Neural progenitor cell (in vitro differentiated cells): ENCODE results near the gene WDR27. TPM values are rescaled to one million over a fixed set of nuclear protein-coding genes. Genes with fewer than 3 reads are reported as not detected.

Experiments
- DNase-seq: peaks from one replicate; pipeline ENCODE4 v3.0.0-alpha.2; 2016; ENCODE audit warnings: low spot score
- H2AFZ ChIP-seq: fragments of 200-600 bp; sonication (generic); replicated peaks from 2 replicates; pipeline ENCODE4 v1.6.1; 2016; ENCODE audit warnings: antibody characterized with exemption
- H3F3A ChIP-seq: fragments of 200-600 bp; sonication (generic); 2 replicates; pipeline ENCODE4 v1.6.1; 2016; ENCODE audit warnings: antibody characterized with exemption, low read depth
- H3K27ac ChIP-seq: fragments of 200-600 bp; sonication (generic); 2 replicates; pipeline ENCODE4 v1.5.1; 2016; ENCODE audit warnings: mild to moderate bottlenecking
- H3K27me3 ChIP-seq: fragments of 200-600 bp; sonication (generic); 2 replicates; pipeline ENCODE4 v1.6.1; 2016; ENCODE audit warnings: mild to moderate bottlenecking, moderate library complexity
- H3K36me3 ChIP-seq: fragments of 200-600 bp; sonication (generic); 2 replicates; pipeline ENCODE4 v1.5.1; 2016
- H3K4me1 ChIP-seq: fragments of 200-600 bp; sonication (generic); 2 replicates; pipeline ENCODE4 v1.6.1; 2016; ENCODE audit warnings: mixed run types
- H3K4me2 ChIP-seq: fragments of 200-600 bp; sonication (generic); 2 replicates; pipeline ENCODE4 v1.6.1; 2016
- H3K4me3 ChIP-seq: fragments of 200-600 bp; sonication (generic); 2 replicates; pipeline ENCODE4 v1.5.1; 2016
- H3K79me2 ChIP-seq: fragments of 200-600 bp; sonication (generic); 2 replicates; pipeline ENCODE4 v1.6.1; 2016; ENCODE audit warnings: low read depth
- H3K9ac ChIP-seq: fragments of 200-600 bp; sonication (generic); 2 replicates; pipeline ENCODE4 v1.6.1; 2016
- H3K9me3 ChIP-seq: fragments of 200-600 bp; sonication (generic); 2 replicates; pipeline ENCODE4 v1.5.1; 2016; ENCODE audit warnings: low read depth
- H4K20me1 ChIP-seq: fragments of 200-600 bp; sonication (generic); 2 replicates; pipeline ENCODE4 v1.6.1; 2016; ENCODE audit warnings: low read depth
- H3K27ac Mint-ChIP-seq: 3 replicates; pipeline ENCODE4 v1.8.0; 2021; ENCODE audit warnings: mixed read lengths
- H3K27me3 Mint-ChIP-seq: 2 replicates; pipeline ENCODE4 v1.8.0; 2022; ENCODE audit warnings: low read depth, mild to moderate bottlenecking, inconsistent platforms, moderate library complexity, mixed read lengths; ENCODE audit not compliant: insufficient read depth
- H3K36me3 Mint-ChIP-seq: 3 replicates; pipeline ENCODE4 v1.8.0; 2021; ENCODE audit warnings: mixed read lengths
- H3K4me1 Mint-ChIP-seq: 3 replicates; pipeline ENCODE4 v1.8.0; 2021; ENCODE audit warnings: mixed read lengths
- H3K4me3 Mint-ChIP-seq: 3 replicates; pipeline ENCODE4 v1.8.0; 2021; ENCODE audit warnings: mild to moderate bottlenecking, moderate library complexity, mixed read lengths
- H3K9me3 Mint-ChIP-seq: 3 replicates; pipeline ENCODE4 v1.8.0; 2020; ENCODE audit warnings: mixed read lengths
- EZH2 ChIP-seq: fragments of 200-600 bp; sonication (generic); IDR thresholded peaks from 2 replicates; pipeline ENCODE4 v1.6.1; 2017; ENCODE audit warnings: antibody characterized with exemption, mild to moderate bottlenecking, moderate library complexity
- EZH2phosphoT487 ChIP-seq: fragments of 200-600 bp; sonication (generic); IDR thresholded peaks from 2 replicates; pipeline ENCODE4 v1.6.1; 2017; ENCODE audit warnings: antibody characterized with exemption
- total RNA-seq: library from RNA; depleted of rRNA; stranded (reverse); fragments of >200 nt; gene quantifications from 2 replicates; pipeline ENCODE4 v1.2.3, GENCODE V29; 2015; ENCODE audit warnings: low replicate concordance
- TF ChIP-seq, protein P1 (sequence below): fragments of 200-600 bp; sonication (generic); IDR thresholded peaks from 2 replicates; pipeline ENCODE4 v1.5.1; 2017; ENCODE audit warnings: antibody characterized with exemption, mild to moderate bottlenecking

WDR27 gene
- total RNA-seq, 1 donor from 2014 or later: 69.0 TPM

GRCh38 chr6:169528755-169529154 lies 173.1 kb downstream of the WDR27 start:
- Mint-ChIP-seq H3K9me3 (peaks cover 14% of the 10 kb centered on the region), H3K27ac (no peak overlapping the region)
- H3K4me2 ChIP-seq: no peak overlapping the region

GRCh38 chr6:169527306-169527705 lies 174.5 kb downstream of the WDR27 start:
- Histone ChIP-seq H3K36me3 (no peaks in the 10 kb centered on the region), H3K4me1 (no peaks in the 10 kb centered on the region), H4K20me1 (no peaks in the 10 kb centered on the region), H3K27me3 (no peaks in the 10 kb centered on the region), H3K4me3 (no peak overlapping the region), H2AFZ (no peak overlapping the region), H3K27ac (no peak overlapping the region), H3K79me2 (no peaks in the 10 kb centered on the region), H3F3A (no peaks in the 10 kb centered on the region), H3K4me2 (no peak overlapping the region), H3K9ac (no peak overlapping the region), H3K9me3 (no peaks in the 10 kb centered on the region)
- peaks cover 5% of the 10 kb centered on the region for H3K9me3 Mint-ChIP-seq
- no peak for DNase-seq
- no peak overlapping the region for H3K27ac Mint-ChIP-seq
- no peaks in the 10 kb centered on the region for H3K27me3 Mint-ChIP-seq
- H3K4me3 Mint-ChIP-seq: no peak overlapping the region
- TF ChIP-seq, protein P1, sequence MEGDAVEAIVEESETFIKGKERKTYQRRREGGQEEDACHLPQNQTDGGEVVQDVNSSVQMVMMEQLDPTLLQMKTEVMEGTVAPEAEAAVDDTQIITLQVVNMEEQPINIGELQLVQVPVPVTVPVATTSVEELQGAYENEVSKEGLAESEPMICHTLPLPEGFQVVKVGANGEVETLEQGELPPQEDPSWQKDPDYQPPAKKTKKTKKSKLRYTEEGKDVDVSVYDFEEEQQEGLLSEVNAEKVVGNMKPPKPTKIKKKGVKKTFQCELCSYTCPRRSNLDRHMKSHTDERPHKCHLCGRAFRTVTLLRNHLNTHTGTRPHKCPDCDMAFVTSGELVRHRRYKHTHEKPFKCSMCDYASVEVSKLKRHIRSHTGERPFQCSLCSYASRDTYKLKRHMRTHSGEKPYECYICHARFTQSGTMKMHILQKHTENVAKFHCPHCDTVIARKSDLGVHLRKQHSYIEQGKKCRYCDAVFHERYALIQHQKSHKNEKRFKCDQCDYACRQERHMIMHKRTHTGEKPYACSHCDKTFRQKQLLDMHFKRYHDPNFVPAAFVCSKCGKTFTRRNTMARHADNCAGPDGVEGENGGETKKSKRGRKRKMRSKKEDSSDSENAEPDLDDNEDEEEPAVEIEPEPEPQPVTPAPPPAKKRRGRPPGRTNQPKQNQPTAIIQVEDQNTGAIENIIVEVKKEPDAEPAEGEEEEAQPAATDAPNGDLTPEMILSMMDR: no peak
- no peak for TF ChIP-seq EZH2
- TF ChIP-seq EZH2phosphoT487: no peak
- H3K36me3 Mint-ChIP-seq: no peaks in the 10 kb centered on the region
- no peaks in the 10 kb centered on the region for H3K4me1 Mint-ChIP-seq

More at GRCh38 chr6:169528755-169529154, 173.1 kb downstream of the WDR27 start:
- Histone ChIP-seq H3K79me2 (no peaks in the 10 kb centered on the region), H3K4me3 (no peak overlapping the region), H3K27me3 (no peaks in the 10 kb centered on the region), H2AFZ (no peak overlapping the region), H3K36me3 (no peaks in the 10 kb centered on the region), H3K27ac (no peak overlapping the region), H3F3A (no peaks in the 10 kb centered on the region), H3K9me3 (peaks cover under 1% of the 10 kb centered on the region), H4K20me1 (no peaks in the 10 kb centered on the region), H3K9ac (no peak overlapping the region), H3K4me1 (no peaks in the 10 kb centered on the region)
- no peak overlapping the region for H3K4me3 Mint-ChIP-seq
- H3K4me1 Mint-ChIP-seq: no peaks in the 10 kb centered on the region
- no peak for DNase-seq
- TF ChIP-seq, protein P1: no peak
- no peak for TF ChIP-seq EZH2phosphoT487
- TF ChIP-seq EZH2: no peak
- H3K36me3 Mint-ChIP-seq: peaks cover 3% of the 10 kb centered on the region
- no peaks in the 10 kb centered on the region for H3K27me3 Mint-ChIP-seq

DNA sequence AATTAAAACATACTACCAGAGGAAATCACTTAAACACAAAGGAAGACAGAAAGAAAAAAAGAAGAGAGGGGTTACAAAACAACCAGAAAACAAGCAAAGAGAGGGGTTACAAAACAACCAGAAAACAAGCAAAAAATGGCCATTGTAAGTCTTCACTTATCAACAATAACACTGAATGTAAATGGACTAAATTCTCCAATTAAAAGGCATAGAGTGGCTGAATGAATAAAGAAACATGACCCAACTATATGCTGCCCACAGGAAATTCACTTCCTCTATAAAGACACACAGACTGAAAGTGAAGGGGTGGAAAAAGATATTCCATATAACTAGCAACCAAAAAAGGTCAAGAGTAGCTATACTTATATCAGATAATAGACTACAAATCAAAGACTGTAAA lies 180.0 kb downstream of the WDR27 start:
- Histone ChIP-seq H3K4me3 (no peak overlapping the region), H3K27me3 (no peaks in the 10 kb centered on the region), H3K27ac (no peak overlapping the region), H4K20me1 (no peaks in the 10 kb centered on the region), H3K9ac (no peak overlapping the region), H3K4me1 (no peaks in the 10 kb centered on the region), H3K36me3 (no peaks in the 10 kb centered on the region), H3K9me3 (no peaks in the 10 kb centered on the region), H3K79me2 (no peaks in the 10 kb centered on the region), H3F3A (no peaks in the 10 kb centered on the region), H2AFZ (no peak overlapping the region), H3K4me2 (no peak overlapping the region)
- Mint-ChIP-seq H3K36me3 (peaks cover 8% of the 10 kb centered on the region), H3K4me1 (peaks cover 14% of the 10 kb centered on the region), H3K27me3 (peaks cover 2% of the 10 kb centered on the region), H3K27ac (no peak overlapping the region), H3K4me3 (no peak overlapping the region), H3K9me3 (peaks cover 41% of the 10 kb centered on the region)
- no peak for DNase-seq
- TF ChIP-seq EZH2 (no peak), EZH2phosphoT487 (no peak)
- TF ChIP-seq, protein P1: no peak
